Measurements from ENCODE around the gene TPGS1.
A peak's percentile ranks its signal among the peaks of the same experiment; 100 is the strongest.

TPGS1 gene

DNA sequence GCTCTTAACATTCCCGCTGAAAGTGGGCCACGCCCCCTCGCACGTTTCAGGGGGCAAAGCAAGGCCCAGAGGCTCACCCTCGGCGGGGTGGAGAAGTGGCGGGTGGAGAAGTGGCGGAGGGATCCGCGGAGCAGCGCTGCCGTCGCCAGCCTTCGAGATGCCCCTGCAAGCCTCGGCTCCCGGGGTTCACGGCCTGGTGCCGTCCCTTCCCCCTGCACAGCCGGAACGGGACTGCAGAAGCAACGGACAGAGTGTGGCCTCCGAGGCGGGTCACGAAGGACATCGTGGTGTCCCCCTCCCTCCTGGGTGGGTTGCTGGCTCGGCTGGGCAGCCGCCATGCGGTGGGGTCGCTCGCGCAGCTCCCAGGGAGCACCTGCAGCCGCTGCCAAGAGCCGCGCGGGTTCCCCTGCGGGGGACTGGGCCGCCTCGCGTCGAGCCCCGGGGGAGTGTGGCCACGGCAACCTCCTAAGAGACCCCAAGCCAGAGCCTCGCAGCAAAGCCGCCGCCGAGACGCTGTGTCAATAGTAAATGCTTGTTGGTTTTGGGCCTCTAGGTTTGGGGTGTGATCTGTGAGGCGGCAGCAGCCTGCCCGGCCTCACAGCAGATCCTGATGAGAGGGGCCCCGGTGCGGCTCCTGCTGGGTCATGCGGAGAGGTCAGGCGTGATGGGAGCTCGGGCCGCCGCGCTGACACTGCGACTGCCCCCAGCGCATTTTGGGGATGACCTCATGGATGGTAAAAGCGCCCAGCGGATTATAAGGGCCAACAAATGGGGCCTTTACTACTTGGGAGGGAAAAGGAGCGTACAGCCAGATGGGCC is 5.5 kb downstream of the TPGS1 start:
- no peak for DNase-seq (ENCODE audit: low read depth)
- no peak overlapping the region for H3K4me3 ChIP-seq (ENCODE audit: low read depth, low read length)

DNA sequence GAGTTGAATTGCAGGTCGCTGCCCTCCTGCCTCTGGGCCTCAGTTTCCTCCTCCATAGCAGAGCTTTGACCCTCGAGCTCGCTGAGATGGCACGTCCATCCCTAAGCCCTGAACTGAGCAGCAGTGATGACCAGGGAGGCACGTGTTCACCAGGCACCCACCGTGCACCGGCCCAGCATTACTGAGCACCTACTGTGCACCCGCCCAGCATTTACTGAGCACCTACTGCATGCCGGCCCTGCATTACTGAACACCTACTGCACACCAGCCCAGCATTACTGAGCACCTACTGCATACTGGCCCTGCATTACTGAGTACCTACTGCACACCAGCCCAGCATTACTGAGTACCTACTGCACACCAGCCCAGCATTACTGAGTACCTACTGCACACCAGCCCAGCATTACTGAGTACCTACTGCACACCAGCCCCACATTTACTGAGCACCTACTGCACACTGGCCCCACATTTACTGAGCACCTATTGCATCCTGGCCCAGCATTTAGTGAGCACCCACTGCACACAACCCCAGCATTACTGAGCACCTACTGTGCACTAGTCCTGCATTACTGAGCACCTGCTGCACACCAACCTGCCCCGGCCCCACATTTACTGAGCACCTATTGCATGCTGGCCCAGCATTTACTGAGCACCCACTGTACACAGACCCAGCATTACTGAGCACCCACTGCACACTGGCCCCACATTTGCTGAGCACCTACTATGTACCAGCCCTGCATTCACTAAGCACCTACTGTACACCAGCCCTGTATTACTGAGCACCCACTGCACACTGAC is 6.3 kb downstream of the TPGS1 start:
- DNase-seq (ENCODE audit: low read depth): no peak
- H3K4me3 ChIP-seq (ENCODE audit: low read depth, low read length): no peak overlapping the region

DNA sequence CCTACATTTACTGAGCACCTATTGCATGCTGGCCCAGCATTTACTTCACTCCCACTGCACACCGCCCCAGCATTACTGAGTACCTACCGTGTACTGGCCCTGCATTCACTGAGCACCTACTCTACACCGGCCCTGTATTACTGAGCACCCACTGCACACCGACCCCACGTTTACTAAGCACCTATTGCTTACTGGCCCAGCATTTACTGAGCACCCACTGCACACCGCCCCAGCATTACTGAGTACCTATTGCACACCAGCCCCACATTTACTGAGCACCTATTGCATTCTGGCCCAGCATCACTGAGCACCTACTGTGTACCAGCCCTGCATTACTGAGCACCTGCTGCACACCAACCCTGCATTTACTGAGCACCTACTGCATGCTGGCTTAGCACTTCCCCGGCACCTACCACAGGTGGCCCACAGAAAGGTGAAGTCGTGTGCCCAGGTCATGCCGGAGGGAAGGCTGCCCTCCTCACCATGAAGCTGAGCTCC is 6.9 kb downstream of the TPGS1 start:
- H3K4me3 ChIP-seq (ENCODE audit: low read depth, low read length): no peak overlapping the region
- DNase-seq (ENCODE audit: low read depth): no peak

DNA sequence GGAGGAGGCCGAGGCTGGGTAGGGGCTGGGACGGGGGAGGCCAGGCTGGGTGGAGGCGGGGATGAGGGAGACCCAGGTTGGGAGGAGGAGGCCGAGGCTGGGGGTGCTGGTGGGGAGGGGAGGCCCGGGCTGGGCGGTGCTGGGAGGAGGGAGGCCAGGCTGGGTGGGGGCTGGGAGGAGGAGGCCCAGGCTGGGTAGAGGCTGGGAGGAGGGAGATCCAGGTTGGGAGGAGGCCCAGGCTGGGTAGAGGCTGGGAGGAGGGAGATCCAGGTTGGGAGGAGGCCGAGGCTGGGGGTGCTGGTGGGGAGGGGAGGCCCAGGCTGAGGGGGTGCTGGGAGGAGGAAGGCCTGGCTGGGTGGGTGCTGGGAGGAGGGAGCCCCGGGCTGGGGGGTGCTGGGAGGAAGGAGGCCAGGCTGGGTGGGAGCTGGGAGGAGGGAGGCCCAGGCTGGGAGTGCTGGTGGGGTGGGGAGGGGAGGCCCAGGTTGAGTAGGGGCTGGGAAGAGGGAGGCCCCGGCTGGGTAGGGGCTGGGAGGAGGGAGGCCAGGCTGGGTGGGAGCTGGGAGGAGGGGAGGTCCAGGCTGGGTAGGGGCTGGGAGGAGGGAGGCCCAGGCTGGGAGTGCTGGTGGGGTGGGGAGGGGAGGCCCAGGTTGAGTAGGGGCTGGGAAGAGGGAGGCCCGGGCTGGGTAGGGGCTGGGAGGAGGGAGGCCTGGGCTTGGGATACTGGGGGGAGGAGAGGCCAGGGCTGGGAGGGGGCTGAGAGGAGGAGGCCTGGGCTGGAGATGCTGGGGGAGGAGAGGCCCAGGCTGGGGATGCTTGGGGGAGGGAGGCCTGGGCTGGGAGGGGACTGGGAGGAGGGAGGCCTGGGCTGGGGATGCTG is 10.7 kb downstream of the TPGS1 start:
- H3K4me3 ChIP-seq (ENCODE audit: low read depth, low read length): no peak overlapping the region
- DNase-seq (ENCODE audit: low read depth): peak; percentile 61

DNA sequence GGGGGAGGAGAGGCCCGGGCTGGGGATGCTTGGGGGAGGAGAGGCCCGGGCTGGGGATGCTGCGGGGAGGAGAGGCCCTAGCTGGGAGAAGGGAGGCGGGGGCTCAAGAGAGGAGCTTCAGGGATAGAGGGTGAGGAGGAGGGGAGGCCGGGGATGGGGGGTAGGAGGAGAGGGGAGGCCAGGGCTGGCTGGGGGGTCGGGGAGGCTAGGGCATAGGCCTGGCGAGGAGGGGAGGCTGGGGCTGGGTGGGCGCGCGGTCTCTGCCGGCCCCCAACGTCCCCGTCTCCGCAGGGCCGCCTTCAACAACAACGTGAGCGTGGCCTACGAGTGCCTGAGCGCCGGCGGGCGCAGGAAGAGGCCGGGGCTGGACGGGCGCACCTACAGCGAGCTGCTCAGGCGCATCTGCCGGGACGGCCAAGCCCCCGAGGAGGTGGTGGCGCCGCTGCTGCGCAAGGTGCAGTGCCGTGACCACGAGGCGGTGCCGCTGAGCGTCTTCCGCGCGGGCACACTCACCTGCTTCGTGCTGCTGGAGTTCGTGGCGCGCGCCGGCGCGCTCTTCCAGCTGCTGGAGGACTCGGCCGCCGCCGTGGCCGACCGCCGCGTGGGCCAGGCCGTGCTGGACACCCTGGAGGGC is 11.4 kb downstream of the TPGS1 start:
- no peak for DNase-seq (ENCODE audit: low read depth)
- no peak overlapping the region for H3K4me3 ChIP-seq (ENCODE audit: low read depth, low read length)

DNA sequence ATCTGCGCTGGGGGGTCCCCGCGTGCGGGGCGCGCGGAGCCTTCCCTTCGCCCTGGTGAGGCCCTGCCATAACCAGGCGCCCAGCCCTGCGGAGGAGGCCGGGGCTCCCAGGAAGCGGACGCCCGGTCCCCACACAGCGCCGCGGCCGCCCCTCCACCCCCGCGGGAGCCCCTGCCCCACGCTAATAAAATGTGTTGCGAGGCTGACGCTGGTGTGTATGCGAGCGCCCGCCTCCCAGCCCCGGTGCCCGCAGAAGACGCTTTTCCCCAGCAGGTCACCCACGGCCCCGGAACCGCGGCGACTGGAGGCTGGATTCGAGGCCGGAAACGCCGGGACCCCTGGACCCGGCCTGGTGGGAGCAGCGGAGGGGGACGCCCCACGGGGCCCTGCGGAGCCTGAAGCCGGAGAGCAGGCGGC is 12.2 kb downstream of the TPGS1 start:
- no peak overlapping the region for H3K4me3 ChIP-seq (ENCODE audit: low read depth, low read length)
- DNase-seq (ENCODE audit: low read depth): no peak

DNA sequence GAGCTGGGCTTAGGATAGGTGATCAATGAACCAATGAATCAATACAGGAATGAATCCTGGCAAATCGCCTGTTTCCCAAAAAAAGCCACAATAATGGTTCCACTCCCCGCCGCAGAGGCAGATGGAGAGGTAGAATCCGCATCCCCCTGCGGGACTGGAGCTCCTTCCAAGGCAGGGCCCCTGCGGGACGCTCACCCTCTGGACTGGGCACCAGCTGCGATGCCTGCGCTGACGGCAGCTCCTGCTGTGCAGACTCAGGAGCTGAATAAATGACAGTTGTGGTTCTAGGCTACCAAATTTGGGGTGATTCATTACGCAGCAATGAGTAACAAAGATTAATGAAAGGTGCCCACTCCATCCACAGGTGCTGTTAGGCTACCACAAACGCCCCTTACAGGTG is 15.4 kb downstream of the TPGS1 start:
- no peak for DNase-seq (ENCODE audit: low read depth)

DNA sequence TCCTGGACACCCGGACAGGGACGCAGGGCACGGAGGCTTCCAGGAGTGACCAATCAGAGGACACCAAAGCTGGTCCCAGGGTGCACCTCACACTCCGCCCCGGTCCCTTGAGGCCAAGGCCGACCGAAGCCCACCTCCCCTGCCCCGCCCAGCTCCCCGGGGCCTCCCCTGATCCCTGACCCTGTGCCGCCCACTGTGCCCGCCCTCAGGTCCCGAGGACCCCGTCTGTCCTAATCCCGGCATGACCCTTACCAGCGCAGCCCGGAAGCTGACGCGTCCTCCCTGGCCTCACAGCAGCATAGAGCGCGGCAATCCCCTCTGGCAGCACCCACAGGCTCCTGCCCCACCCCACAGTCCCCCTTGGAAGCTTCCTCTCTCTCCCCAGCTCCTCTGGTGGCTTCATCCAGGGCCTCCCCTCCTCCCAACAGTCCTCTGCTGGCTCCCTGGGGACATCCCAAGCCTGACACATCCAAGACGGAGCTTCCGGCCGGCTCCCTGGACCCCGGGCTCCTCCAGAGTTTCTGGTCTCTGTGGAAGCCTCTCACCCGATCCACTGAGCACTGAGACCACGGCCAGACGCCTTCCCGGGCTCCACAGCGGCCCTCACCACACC is 16.9 kb downstream of the TPGS1 start:
- H3K4me3 ChIP-seq (ENCODE audit: low read depth, low read length): no peak overlapping the region
- DNase-seq (ENCODE audit: low read depth): no peak

More for the DNA sequence above, 15.4 kb downstream of the TPGS1 start:
- no peak overlapping the region for H3K4me3 ChIP-seq (ENCODE audit: low read depth, low read length)

DNA sequence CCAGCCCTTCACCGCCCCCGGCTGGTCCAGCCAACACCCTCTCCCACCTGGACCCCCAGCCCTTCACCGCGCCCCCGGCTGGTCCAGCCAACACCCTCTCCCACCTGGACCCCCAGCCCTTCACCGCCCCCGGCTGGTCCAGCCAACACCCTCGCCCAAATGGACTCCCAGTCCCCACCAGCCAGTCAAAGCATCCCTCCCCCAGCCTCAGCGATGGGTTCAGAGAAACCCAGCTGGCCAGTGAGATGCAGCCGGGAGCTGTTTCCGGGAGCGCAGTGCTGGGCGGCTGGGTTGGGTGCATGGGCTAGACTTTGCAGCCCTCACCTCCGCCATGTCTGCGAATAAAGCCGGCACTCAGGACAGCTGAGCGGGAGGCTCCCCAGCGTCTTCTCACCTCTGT is 17.7 kb downstream of the TPGS1 start:
- DNase-seq (ENCODE audit: low read depth): no peak
- no peak overlapping the region for H3K4me3 ChIP-seq (ENCODE audit: low read depth, low read length)

DNA sequence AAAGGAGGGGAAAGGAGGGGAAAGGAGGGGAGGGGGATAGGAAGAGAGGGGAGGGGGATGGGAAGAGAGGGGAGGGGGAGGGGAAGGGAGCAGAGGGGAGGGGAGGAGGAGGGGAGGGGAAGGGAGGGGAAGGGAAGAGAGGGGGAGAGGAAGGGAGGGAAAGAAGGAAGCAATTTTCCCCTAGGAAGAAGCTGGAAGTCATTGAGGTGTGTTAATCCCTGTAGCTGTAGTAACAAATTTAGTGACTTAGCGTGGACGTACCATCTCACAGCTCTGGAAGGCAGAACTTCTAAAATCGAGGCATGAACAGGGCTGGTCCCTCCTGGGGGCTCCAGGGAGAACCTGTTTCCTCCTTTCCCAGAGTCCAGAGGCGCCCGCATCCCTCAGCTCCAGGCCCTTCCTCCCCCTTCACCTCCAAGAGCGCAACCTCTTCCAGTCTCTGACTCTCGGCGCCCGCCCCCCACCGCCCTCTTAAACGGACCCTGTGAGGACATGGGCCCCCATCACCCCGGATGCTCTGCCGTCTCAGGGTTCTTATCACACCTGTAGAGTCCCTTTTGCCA is 18.6 kb downstream of the TPGS1 start:
- no peak overlapping the region for H3K4me3 ChIP-seq (ENCODE audit: low read depth, low read length)

DNA sequence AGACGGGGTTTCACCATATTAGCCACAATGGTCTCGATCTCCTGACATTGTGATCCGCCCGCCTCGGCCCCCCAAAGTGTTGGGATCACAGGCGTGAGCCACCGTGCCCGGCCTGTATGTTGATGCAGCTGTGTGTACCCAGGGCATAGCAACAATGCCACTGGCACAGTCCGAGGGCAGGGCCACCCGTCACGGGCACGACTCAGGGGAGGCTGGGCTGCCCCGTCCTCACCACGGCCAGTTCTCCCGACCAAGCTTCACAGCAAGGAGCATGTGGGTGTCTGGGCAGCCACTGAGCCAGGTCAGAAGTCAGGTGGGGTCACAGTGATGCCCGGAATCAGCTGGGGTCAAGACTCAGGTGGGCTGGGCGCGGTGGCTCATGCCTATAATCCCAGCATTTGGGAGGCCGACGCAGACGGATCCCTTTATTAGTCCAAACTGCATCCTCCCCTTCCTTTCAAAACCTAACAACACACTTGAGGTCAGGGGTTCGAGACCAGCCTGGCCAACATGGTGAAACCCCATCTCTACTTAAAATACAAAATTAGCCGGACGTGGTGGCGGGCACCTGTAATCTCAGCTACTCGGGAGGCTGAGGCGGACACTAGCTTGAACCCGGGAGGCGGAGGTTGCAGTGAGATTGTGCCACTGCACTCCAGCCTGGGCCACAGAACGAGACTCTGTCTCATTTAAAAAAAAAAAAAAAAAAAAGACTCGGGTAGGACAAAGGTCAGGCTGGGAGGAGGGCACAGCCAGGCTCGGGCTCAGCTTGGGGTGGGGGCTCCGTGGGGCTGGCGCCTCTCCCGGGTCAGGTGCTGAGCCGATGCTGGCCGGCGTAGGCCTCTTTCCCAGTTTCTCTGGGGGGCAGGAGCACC is 23.1 kb downstream of the TPGS1 start:
- no peak for DNase-seq (ENCODE audit: low read depth)
- H3K4me3 ChIP-seq (ENCODE audit: low read depth, low read length): peak overlapping the region; percentile 66

More for the DNA sequence above, 18.6 kb downstream of the TPGS1 start:
- no peak for DNase-seq (ENCODE audit: low read depth)

DNA sequence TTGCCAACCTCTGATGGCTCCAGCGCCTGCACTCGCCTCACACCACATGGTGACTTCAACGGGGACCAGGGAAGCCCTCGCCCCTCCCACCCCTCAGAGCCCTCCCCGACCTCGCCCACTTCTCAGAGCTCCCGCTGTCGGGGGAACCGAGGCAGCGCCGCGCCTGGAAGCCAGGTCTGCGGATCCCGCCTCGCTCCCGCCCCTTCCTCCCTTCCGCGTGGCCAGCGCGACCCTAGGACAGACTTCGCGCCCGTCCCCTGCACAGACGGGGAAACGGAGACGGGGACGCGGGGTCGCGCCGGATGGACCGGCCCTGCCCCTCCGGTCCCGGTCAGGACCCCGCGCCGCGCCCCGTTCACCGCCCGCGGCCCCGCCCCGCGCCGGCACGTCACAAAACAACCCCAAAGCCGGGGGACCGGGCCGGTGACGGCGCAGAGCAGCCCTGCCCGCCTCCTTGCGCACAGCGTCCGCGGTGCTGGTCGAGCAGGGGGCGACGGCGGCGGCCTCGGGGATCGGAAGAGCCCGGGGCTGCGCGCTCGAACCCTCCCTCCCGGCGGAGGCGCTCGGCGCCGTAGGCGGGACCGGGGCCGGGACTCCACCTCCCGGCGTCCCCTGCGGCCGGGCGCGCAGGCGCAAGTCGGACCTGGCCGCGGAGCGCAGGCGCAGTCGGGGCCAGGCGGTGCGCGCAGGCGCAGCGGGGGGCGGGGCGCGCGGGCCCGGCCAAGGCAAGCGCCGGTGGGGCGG is 23.9 kb downstream of the TPGS1 start:
- no peak for DNase-seq (ENCODE audit: low read depth)
- H3K4me3 ChIP-seq (ENCODE audit: low read depth, low read length): peak overlapping the region; percentile 96

DNA sequence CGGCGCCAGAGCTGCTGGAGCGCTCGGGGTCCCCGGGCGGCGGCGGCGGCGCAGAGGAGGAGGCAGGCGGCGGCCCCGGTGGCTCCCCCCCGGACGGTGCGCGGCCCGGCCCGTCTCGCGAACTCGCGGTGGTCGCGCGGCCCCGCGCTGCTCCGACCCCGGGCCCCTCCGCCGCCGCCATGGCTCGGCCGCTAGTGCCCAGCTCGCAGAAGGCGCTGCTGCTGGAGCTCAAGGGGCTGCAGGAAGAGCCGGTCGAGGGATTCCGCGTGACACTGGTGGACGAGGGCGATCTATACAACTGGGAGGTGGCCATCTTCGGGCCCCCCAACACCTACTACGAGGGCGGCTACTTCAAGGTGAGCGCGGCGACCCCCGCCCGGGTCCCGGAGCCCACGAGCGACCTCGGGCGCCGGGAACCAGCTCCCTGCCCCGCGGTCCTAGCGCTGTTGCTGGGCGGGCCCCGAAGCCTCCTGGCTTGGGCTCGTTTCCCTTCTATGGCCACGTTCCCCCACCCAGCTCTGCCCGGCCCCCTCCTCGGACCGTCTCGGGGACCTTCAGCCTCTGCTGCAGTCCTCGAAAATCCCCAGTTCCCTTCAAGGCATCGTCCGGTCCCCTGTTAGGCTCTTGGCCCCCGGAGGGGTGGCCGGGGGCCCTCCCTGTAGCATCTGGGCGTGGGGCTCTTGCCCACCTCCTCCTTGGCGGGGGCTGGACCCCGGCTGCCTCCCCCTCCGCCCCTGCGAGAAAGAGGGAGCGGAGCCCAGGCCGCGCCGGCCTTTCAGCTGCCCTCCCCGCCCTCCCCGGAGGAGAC is 24.7 kb downstream of the TPGS1 start, which contains the start of gene CDC34:
Gene CDC34 (plus strand): TSS at position 8 of the 808 bp plus-strand sequence. CDS start 172 bp downstream, at position 180.
- no peak for DNase-seq (ENCODE audit: low read depth)
- peak within 1 kb of the TSS; percentile 96 for H3K4me3 ChIP-seq (ENCODE audit: low read depth, low read length)

DNA sequence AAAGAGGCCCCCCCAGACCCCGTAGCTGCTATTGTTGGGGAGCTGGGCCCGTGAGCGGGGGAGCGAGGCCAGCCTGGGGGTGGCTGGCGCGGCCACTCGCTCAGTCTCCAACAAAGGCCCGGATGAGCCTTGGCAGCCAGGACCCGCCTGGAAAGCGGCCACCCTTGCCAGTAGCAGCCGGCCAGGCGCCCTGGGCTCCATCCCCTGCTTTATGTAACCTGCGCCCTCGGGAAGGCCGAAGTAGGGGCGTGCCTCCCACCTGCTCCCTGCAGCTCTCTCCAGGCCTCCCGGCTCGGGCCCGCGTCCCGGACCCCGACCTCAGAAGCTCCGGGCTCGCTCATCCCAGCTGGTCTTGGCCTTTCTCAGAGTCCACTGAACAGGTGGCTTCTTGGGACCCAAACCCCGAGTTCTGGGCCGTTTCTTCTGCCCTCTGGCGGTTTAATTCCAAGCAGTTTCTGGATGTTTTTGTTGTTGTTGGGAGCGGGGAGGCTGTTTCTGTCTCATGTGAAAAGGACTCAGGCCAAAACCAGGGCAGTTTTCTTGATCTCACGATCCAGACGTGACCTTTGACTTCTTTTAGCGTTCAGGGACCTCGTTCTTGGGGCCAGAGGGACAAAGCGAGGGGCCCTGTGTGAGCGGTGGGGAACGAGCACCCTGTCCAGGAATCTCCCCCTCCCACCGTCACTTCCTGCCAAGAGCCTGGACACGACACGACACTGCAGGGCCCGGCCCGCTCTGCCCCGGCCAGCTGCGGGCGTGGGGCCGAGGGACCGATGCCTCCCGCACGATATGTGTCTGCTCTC is 25.5 kb downstream of the TPGS1 start:
- no peak for DNase-seq (ENCODE audit: low read depth)
- H3K4me3 ChIP-seq (ENCODE audit: low read depth, low read length): peak overlapping the region; percentile 96

DNA sequence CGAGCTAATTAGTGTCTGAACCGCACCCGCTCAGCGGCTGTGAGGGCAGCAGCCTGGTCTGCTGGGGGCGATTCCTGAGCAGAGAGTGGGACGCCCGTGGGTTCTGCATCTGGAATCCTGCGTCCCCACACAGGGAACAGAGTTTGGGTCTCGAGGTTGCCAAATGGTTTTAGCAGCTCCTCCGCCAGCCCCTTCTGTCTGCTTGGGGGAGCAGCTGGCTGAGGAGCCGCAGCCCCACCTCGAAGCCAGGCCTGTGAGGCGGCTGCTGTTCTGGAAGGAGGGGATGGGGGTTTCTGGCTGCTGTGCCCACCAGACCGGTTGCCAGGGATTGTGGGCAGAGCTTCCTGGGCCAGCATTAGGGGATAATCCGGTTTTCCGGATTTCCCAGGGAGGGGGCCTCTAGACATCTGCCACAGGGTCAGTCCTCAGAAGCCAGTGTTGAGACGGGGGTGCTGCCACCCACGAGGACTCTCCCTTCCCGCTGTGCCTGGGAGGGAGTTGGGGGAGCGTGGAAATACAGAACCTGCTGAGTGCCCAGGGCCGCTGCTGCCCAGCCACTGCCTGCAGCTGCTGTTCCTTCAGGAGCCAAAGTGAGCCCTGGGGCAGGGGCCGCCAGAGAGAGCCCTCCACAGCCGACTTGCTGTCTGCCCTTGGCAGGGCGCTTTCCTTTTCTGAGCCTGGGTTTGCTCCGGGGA is 26.2 kb downstream of the TPGS1 start:
- peak overlapping the region; percentile 96 for H3K4me3 ChIP-seq (ENCODE audit: low read depth, low read length)
- no peak for DNase-seq (ENCODE audit: low read depth)

Data from skeletal muscle cell (primary cell).